Kidney epithelial cell (primary cell): ENCODE results near the gene PCGF1. TPM values are rescaled to one million over a fixed set of nuclear protein-coding genes. Genes with fewer than 3 reads are reported as not detected.

Experiments
- DNase-seq: peaks from one replicate; pipeline ENCODE4 v3.0.0-alpha.2; 2010; ENCODE audit warnings: low read depth
- H3K27me3 ChIP-seq: 2 replicates; pipeline ENCODE4 v1.6.0; 2011; ENCODE audit warnings: low read length; ENCODE audit not compliant: control insufficient read depth, insufficient read depth
- H3K36me3 ChIP-seq: 2 replicates; pipeline ENCODE4 v1.5.1; 2011; ENCODE audit warnings: low read length; ENCODE audit not compliant: control insufficient read depth, insufficient read depth
- H3K4me3 ChIP-seq: 2 replicates; pipeline ENCODE4 v1.5.1; 2011; ENCODE audit warnings: low read depth, mild to moderate bottlenecking, control low read depth, low read length
- total RNA-seq: library from RNA; depleted of rRNA; stranded (reverse); fragments of >200 nt; gene quantifications from 2 replicates; pipeline ENCODE4 v1.2.3, GENCODE V29; 2015
- TF ChIP-seq, protein P1 (sequence below): IDR thresholded peaks from 2 replicates; pipeline ENCODE4 v1.5.1; 2011; ENCODE audit warnings: mild to moderate bottlenecking, moderate library complexity, low read length, control low read depth, inconsistent platforms; ENCODE audit not compliant: insufficient read depth, poor library complexity, severe bottlenecking

PCGF1 gene
- total RNA-seq, 1 donor from 2014 or later: 19.3 TPM

DNA sequence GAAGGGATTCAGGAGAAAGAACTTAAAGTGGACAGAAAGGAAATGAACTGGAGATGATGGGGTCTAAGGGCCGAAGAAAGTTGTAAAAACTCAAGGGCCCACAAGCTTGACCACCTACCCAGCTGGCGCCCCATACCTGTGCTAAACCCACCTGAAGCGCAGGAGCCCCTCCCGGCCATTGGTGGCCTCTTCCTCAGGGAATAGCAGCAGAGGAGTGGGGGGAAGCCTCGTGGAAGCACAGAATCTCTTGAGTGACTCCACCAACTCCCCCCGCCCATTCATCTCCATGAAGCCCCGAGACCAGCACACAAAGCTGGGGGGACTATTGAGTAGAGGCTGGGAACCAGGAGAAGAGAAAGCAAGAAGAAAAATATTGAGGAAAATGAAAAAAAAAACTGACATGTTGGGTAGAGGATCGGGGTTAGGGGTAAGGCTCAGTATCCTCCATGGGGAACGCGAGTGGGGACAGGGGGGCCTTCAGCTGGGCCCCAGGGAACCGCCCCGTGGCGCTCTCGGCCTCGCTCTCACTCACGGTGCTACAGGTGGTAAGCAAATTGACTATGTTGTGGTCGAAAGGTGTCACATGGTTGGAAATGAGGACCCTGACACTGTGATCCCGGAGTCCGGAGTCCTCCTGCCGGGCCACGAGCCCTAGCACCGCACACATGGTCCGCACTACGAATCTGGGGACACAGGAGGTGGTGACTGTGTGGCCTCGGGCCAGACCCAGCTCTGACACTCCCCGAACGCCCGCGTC is 21.3 kb upstream of the PCGF1 start:
- no peaks in the 10 kb centered on the region for H3K27me3 ChIP-seq
- peaks cover 4% of the 10 kb centered on the region for H3K36me3 ChIP-seq
- H3K4me3 ChIP-seq: peak overlapping the region; percentile 62
- no peak for DNase-seq
- TF ChIP-seq, protein P1, sequence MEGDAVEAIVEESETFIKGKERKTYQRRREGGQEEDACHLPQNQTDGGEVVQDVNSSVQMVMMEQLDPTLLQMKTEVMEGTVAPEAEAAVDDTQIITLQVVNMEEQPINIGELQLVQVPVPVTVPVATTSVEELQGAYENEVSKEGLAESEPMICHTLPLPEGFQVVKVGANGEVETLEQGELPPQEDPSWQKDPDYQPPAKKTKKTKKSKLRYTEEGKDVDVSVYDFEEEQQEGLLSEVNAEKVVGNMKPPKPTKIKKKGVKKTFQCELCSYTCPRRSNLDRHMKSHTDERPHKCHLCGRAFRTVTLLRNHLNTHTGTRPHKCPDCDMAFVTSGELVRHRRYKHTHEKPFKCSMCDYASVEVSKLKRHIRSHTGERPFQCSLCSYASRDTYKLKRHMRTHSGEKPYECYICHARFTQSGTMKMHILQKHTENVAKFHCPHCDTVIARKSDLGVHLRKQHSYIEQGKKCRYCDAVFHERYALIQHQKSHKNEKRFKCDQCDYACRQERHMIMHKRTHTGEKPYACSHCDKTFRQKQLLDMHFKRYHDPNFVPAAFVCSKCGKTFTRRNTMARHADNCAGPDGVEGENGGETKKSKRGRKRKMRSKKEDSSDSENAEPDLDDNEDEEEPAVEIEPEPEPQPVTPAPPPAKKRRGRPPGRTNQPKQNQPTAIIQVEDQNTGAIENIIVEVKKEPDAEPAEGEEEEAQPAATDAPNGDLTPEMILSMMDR: peak; percentile 3

DNA sequence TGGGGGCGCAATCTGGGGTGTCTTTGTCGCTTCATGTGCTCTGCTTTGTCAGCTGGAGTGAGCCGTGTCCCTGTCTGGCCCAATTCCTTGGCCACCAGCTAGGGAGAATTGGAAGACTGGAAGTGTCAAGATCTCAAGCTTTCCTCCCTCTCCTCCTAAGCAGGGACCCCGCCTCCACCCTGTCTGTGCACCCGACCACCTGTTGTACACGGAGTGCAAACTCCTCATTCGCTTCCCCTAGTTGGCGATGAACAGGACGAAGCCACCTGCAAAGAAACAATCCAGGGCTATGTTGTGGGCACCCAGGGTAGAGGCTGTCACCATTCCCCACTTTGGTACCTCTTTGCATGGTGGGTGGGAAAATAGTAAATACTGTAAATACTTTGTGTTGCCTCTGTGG is 20.2 kb upstream of the PCGF1 start:
- Histone ChIP-seq H3K27me3 (no peaks in the 10 kb centered on the region), H3K4me3 (no peak overlapping the region), H3K36me3 (peaks cover 4% of the 10 kb centered on the region)
- TF ChIP-seq, protein P1: no peak
- DNase-seq: no peak

DNA sequence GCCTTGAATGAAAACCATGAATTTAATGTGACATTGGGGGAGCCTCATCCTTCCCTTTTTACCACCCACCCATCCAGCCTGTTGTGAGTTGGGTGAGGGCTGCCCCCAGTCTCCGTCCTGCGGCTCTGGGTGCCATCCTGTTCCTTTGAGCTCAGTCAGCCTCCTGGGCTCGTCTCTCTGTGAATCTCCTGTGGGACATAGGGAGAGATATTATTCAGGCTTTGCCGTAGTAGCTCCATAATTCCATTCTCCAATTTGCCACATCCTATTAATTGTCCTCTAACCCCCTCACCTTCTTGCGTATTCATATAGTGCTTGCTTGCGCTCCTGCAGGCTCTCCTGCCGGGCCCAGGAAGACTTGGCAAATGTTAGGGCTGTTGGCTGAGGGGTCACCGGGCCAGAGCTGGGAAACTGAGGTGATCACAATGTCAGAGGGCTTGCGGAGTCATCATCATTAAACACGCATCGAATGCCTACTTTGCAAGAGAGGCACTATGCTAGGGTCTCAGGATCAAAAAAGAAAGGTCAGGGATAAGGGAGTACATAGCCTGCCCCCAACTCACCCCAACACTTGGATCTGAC is 19.2 kb upstream of the PCGF1 start:
- no peak overlapping the region for H3K4me3 ChIP-seq
- no peaks in the 10 kb centered on the region for H3K27me3 ChIP-seq
- no peak for DNase-seq
- H3K36me3 ChIP-seq: peaks cover 4% of the 10 kb centered on the region
- TF ChIP-seq, protein P1: no peak

DNA sequence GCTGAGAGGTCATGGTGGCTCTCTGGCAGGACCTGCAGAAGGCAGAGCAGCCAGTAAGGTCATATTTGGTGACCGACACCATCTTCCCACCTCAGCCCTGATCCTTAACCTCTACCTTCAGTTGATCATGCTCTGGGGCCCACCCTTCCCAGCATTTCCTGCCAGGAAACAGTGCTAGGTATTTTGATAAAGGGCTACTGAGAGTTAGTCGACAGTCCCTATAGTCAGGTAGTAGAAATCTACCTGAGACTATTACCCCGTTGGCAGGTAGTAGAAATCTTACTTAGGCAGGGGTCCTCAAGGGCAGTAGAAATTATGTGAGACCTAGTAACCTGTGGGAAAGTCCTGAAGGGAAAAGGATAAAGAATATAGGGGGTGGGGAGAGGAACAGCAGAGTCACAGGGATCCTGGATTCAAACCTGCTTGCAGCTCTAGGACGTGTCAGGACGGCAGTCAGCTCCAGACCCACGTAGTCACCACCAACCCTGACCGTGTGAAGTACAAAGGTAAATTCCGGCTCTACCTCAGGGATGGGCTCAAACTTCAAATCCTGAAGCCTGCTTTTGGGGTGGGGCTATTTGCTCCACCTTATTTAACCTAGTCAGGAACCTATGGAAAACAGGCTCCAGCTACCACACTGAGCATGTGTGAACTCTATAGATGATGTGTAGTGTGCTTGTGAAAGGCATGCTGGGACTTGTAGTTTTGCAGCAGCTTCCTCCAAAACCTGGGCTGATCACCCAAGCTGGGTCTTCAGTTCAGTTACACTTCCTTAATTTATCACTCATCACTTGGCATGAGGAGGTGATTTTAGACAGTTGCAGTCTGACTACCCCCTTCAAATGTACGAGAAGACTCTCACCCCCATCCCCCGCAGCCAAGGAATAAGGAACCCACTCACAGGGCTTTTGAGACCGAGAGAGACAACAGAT is 18.5 kb upstream of the PCGF1 start, which contains the start of gene DQX1:
TSS of gene DQX1 (minus strand) at position 515 of the 932 bp plus-strand sequence. CDS start at position 13, 502 bp downstream.
- TF ChIP-seq, protein P1: no peak
- no peak for DNase-seq
- H3K27me3 ChIP-seq: no peaks in the 10 kb centered on the region
- H3K4me3 ChIP-seq: no peak within 1 kb of the TSS
- H3K36me3 ChIP-seq: peaks cover 4% of the 10 kb centered on the region

DNA sequence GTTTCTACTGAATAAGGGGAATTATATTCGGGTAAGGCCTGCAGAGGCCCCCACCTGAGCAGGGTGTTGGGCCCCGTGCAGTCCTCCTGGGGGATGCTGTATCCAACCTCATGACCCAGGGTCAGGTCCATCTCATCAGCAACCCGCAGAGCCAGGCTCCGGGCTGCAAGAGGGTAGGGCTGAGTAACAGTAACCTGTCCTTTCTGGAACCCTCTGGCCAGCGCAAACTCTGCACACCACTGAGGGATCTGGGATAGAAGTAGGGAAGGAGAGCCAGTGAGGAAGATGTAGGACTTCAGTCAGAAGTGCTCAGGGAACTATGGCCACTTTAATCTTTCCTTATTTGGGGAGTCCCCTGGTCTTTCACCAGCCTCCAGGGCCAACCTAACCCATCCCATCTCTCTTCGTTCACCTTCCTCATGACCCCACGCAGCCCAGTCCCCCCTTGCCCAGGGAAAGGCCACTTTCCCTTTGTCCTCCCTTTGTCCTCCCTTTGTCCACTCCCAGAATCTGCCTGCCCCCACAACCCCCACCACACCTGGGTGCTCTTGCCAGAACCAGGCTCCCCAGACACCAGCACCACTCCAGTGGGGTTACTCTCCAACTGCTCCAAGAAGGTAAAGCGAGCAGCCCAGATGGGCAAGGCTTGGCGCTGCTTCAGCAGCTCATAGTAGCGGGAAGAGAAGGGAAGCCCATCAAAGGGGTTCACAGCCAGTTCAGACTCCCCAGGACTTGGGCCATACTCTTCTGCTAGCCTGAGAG is 17.6 kb upstream of the PCGF1 start:
- no peaks in the 10 kb centered on the region for H3K27me3 ChIP-seq
- TF ChIP-seq, protein P1: no peak
- H3K36me3 ChIP-seq: peaks cover 4% of the 10 kb centered on the region
- H3K4me3 ChIP-seq: no peak overlapping the region
- no peak for DNase-seq
